RKO (cell line): ENCODE data around the gene KLHL10.
A peak's percentile ranks its signal among the peaks of the same experiment; 100 is the strongest.

Source experiments
- DNase-seq: peaks from one replicate; pipeline ENCODE4 v3.0.0-alpha.2; 2016; ENCODE audit warnings: low spot score

KLHL10 gene

GRCh38 chr17:41837761-41838538, at the start of gene KLHL10:
Gene KLHL10 (plus strand): TSS chr17:41837825. CDS start chr17:41837933, 108 bp downstream.
- no peak for DNase-seq

- DNase-seq, result no peak
Observed at GRCh38 chr17:41792845-41793783, 44.5 kb upstream of the KLHL10 start.

GRCh38 chr17:41793784-41794539, 43.7 kb upstream of the KLHL10 start:
- no peak for DNase-seq

- DNase-seq, result no peak
Observed at GRCh38 chr17:41794540-41794975, 43.1 kb upstream of the KLHL10 start.

- no peak for DNase-seq
Observed at GRCh38 chr17:41796121-41796895, 41.3 kb upstream of the KLHL10 start.

GRCh38 chr17:41797377-41797776, 40.2 kb upstream of the KLHL10 start:
- no peak for DNase-seq

GRCh38 chr17:41799366-41799765, 38.3 kb upstream of the KLHL10 start:
- no peak for DNase-seq

- DNase-seq, result no peak
Observed at GRCh38 chr17:41800601-41801373, 36.8 kb upstream of the KLHL10 start.

GRCh38 chr17:41801374-41802271, 36.0 kb upstream of the KLHL10 start:
- peak; percentile 71 for DNase-seq

GRCh38 chr17:41803049-41804020, 34.3 kb upstream of the KLHL10 start:
- DNase-seq, result no peak

- DNase-seq, result no peak
Observed at GRCh38 chr17:41806685-41807445, 30.8 kb upstream of the KLHL10 start.

GRCh38 chr17:41810659-41811548, 26.7 kb upstream of the KLHL10 start:
- peak; percentile 19 for DNase-seq

GRCh38 chr17:41811549-41812380, 25.9 kb upstream of the KLHL10 start, which contains the start of gene P3H4:
Gene P3H4 (minus strand): TSS chr17:41811949. CDS start chr17:41811915, 34 bp downstream.
- DNase-seq, result peak; percentile 83

- peak; percentile 88 for DNase-seq
Observed at GRCh38 chr17:41812381-41813151, 25.1 kb upstream of the KLHL10 start, which contains the start of gene FKBP10. Gene FKBP10 (plus strand): TSS chr17:41813004. CDS start chr17:41813035, 31 bp downstream.
